Astrocyte (in vitro differentiated cells and primary cell): ENCODE data around the gene KRTAP4-8. TPM values are rescaled to one million over a fixed set of nuclear protein-coding genes. Genes with fewer than 3 reads are reported as not detected.
"Not testable (repeated sequence)": the region's sequence is repeated elsewhere in the genome, so short reads cannot be mapped to it uniquely, and the experiment has no call there.

ENCODE experiments used
- DNase-seq: peaks from one replicate; pipeline ENCODE4 v3.0.0-alpha.2; 2010; ENCODE audit warnings: low read depth
- FAIRE-seq: peaks from 2 replicates; lab custom pipeline; 2011; peaks lifted over from hg19 to GRCh38; lab: Jason Lieb, UNC
- H2AFZ ChIP-seq: 2 replicates; pipeline ENCODE4 v1.6.0; 2012; ENCODE audit warnings: low read depth, low read length, inconsistent platforms
- H3K27ac ChIP-seq: 2 replicates; pipeline ENCODE4 v1.5.1; 2011; ENCODE audit warnings: low read depth, low read length, inconsistent platforms
- H3K27me3 ChIP-seq: 2 replicates; pipeline ENCODE4 v1.6.0; 2011; ENCODE audit warnings: low read length, inconsistent platforms; ENCODE audit not compliant: insufficient read depth
- H3K36me3 ChIP-seq: 2 replicates; pipeline ENCODE4 v1.5.1; 2011; ENCODE audit warnings: low read length, inconsistent platforms; ENCODE audit not compliant: insufficient read depth
- H3K4me1 ChIP-seq: 2 replicates; pipeline ENCODE4 v1.5.1; 2011; ENCODE audit warnings: low read length, inconsistent platforms; ENCODE audit not compliant: insufficient read depth
- H3K4me2 ChIP-seq: 2 replicates; pipeline ENCODE4 v1.6.0; 2012; ENCODE audit warnings: low read length, inconsistent platforms
- H3K4me3 ChIP-seq: 2 replicates; pipeline ENCODE4 v1.5.1; 2011; ENCODE audit warnings: low read depth, mild to moderate bottlenecking, low read length, inconsistent platforms; ENCODE audit not compliant: insufficient read depth
- H3K79me2 ChIP-seq: 2 replicates; pipeline ENCODE4 v1.6.0; 2012; ENCODE audit warnings: mild to moderate bottlenecking, low read length, inconsistent platforms; ENCODE audit not compliant: insufficient read depth
- H3K9ac ChIP-seq: 2 replicates; pipeline ENCODE4 v1.6.0; 2012; ENCODE audit warnings: mild to moderate bottlenecking, low read length, inconsistent platforms
- H3K9me3 ChIP-seq: 2 replicates; pipeline ENCODE4 v1.5.1; 2012; ENCODE audit warnings: low read depth, mild to moderate bottlenecking, low read length, inconsistent platforms; ENCODE audit not compliant: insufficient read depth
- H4K20me1 ChIP-seq: 2 replicates; pipeline ENCODE4 v1.6.0; 2012; ENCODE audit warnings: low read length, inconsistent platforms; ENCODE audit not compliant: insufficient read depth
- H3K27ac Mint-ChIP-seq: one replicate; pipeline ENCODE4 v1.8.0; 2021; ENCODE audit warnings: mild to moderate bottlenecking, mixed read lengths; ENCODE audit not compliant: unreplicated experiment
- H3K27me3 Mint-ChIP-seq: one replicate; pipeline ENCODE4 v1.8.0; 2021; ENCODE audit warnings: low read depth, mixed read lengths; ENCODE audit not compliant: unreplicated experiment
- H3K36me3 Mint-ChIP-seq: one replicate; pipeline ENCODE4 v1.8.0; 2021; ENCODE audit warnings: low read depth, mixed read lengths; ENCODE audit not compliant: unreplicated experiment
- H3K4me1 Mint-ChIP-seq: one replicate; pipeline ENCODE4 v1.8.0; 2021; ENCODE audit warnings: low read depth, mixed read lengths; ENCODE audit not compliant: unreplicated experiment
- H3K4me3 Mint-ChIP-seq: one replicate; pipeline ENCODE4 v1.8.0; 2021; ENCODE audit warnings: mild to moderate bottlenecking, moderate library complexity, mixed read lengths; ENCODE audit not compliant: unreplicated experiment
- H3K9me3 Mint-ChIP-seq: one replicate; pipeline ENCODE4 v1.8.0; 2021; ENCODE audit warnings: mild to moderate bottlenecking, mixed read lengths; ENCODE audit not compliant: unreplicated experiment
- EZH2 ChIP-seq: IDR thresholded peaks from 2 replicates; pipeline ENCODE4 v1.6.1; 2012; ENCODE audit warnings: mild to moderate bottlenecking, low read length, inconsistent platforms; ENCODE audit not compliant: insufficient read depth
- total RNA-seq: library from RNA; stranded (reverse); gene quantifications from 2 replicates; pipeline ENCODE4 v1.2.1, GENCODE V29; 2021
- TF ChIP-seq, protein P1 (sequence below): IDR thresholded peaks from 2 replicates; pipeline ENCODE4 v1.5.1; 2011; ENCODE audit warnings: low read depth, mild to moderate bottlenecking, inconsistent platforms, low read length, moderate library complexity; ENCODE audit not compliant: insufficient read depth

The KRTAP4-8 gene
- total RNA-seq, 1 donor from 2014 or later = not detected

DNA sequence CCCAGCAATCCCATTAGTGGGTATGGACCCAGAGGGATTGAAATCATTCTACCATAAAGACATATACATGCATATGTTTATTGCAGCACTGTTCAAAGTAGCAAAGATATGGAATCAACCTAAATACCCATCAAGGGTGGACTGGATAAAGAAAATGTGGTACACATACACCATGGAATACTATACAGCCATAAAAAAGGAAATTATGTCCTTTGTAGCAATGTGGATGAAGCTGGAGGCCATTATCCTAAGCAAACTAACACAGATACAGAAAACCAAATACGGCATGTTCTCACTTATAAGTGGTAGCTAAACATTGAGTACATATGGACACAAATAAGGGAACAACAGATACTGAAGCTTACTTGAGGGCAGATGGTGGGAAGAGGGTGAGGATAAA, 40.4 kb downstream of the KRTAP4-8 start:
- Mint-ChIP-seq H3K4me1 (peaks cover 42% of the 10 kb centered on the region), H3K36me3 (no peaks in the 10 kb centered on the region), H3K27ac (no peak overlapping the region), H3K4me3 (no peak overlapping the region), H3K9me3 (peaks cover 2% of the 10 kb centered on the region), H3K27me3 (no peaks in the 10 kb centered on the region)
- Histone ChIP-seq H3K9ac (no peak overlapping the region), H3K9me3 (no peaks in the 10 kb centered on the region), H4K20me1 (no peaks in the 10 kb centered on the region), H3K4me3 (no peak overlapping the region), H3K4me2 (no peak overlapping the region), H2AFZ (no peak overlapping the region), H3K79me2 (no peaks in the 10 kb centered on the region), H3K27me3 (no peaks in the 10 kb centered on the region), H3K27ac (no peak overlapping the region), H3K4me1 (peaks cover 34% of the 10 kb centered on the region), H3K36me3 (no peaks in the 10 kb centered on the region)
- TF ChIP-seq, protein P1, sequence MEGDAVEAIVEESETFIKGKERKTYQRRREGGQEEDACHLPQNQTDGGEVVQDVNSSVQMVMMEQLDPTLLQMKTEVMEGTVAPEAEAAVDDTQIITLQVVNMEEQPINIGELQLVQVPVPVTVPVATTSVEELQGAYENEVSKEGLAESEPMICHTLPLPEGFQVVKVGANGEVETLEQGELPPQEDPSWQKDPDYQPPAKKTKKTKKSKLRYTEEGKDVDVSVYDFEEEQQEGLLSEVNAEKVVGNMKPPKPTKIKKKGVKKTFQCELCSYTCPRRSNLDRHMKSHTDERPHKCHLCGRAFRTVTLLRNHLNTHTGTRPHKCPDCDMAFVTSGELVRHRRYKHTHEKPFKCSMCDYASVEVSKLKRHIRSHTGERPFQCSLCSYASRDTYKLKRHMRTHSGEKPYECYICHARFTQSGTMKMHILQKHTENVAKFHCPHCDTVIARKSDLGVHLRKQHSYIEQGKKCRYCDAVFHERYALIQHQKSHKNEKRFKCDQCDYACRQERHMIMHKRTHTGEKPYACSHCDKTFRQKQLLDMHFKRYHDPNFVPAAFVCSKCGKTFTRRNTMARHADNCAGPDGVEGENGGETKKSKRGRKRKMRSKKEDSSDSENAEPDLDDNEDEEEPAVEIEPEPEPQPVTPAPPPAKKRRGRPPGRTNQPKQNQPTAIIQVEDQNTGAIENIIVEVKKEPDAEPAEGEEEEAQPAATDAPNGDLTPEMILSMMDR = no peak
- no peak for TF ChIP-seq EZH2
- no peak for FAIRE-seq
- DNase-seq = no peak

DNA sequence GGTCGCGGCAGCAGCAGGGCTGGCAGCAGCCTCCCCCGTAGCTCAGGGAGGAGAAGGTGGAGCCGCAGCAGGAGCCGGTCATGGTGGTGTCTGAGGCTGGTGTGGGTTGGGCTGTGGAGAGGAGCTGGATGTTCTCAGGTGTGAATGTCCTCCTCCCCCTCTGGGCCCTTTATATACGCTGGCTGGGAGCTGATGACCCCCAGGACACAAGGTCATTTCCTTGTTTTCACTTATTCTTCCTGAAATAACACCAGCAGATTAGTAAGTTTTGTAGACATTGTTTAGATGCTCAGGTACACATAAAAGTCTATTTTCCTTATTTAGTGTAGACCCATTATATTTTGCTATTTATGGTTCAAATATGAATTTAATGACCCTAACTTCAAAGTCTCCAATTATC, 42.8 kb downstream of the KRTAP4-8 start, which contains the start of gene KRTAP2-2:
TSS of gene KRTAP2-2 (minus strand) at position 101 of the 400 bp plus-strand sequence. CDS start at position 82, 19 bp downstream.
- not testable (repeated sequence) for H3K27me3 Mint-ChIP-seq, H4K20me1 ChIP-seq, H3K79me2 ChIP-seq, H3K27ac ChIP-seq, H3K27ac Mint-ChIP-seq, DNase-seq, H3K9me3 Mint-ChIP-seq, H2AFZ ChIP-seq, H3K4me3 Mint-ChIP-seq, H3K4me3 ChIP-seq, H3K4me2 ChIP-seq, H3K36me3 Mint-ChIP-seq, H3K9me3 ChIP-seq, H3K36me3 ChIP-seq, H3K9ac ChIP-seq, H3K27me3 ChIP-seq, FAIRE-seq
- peaks cover 21% of the 10 kb centered on the region for H3K4me1 Mint-ChIP-seq
- peaks cover 16% of the 10 kb centered on the region for H3K4me1 ChIP-seq

DNA sequence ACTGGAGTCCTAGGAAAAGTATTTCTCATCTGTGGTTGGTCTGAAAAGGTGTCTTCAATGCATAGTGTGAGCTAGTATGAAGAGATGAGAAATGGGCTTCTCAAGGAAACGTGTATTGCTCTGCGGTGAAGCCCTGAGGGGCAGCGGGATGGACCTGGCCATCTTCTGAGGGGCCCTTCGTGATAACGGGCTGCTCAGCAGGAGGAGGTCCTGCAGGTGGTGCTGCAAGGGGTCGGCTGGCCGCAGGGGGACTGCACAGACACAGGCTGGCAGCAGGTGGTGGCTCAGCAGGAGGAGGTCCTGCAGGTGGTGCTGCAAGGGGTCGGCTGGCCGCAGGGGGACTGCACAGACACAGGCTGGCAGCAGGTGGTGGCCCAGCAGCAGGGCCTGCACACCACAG, 43.4 kb downstream of the KRTAP4-8 start:
- H3K36me3 ChIP-seq, H2AFZ ChIP-seq, H3K4me3 Mint-ChIP-seq, H3K4me3 ChIP-seq, H3K9me3 ChIP-seq, H3K9ac ChIP-seq, H3K36me3 Mint-ChIP-seq, H3K27me3 Mint-ChIP-seq, H3K4me2 ChIP-seq, H3K79me2 ChIP-seq, DNase-seq, H3K27me3 ChIP-seq, H3K27ac Mint-ChIP-seq, H3K27ac ChIP-seq, H4K20me1 ChIP-seq, FAIRE-seq, H3K9me3 Mint-ChIP-seq: not testable (repeated sequence)
- H3K4me1 ChIP-seq = peaks cover 12% of the 10 kb centered on the region
- H3K4me1 Mint-ChIP-seq = peaks cover 20% of the 10 kb centered on the region

DNA sequence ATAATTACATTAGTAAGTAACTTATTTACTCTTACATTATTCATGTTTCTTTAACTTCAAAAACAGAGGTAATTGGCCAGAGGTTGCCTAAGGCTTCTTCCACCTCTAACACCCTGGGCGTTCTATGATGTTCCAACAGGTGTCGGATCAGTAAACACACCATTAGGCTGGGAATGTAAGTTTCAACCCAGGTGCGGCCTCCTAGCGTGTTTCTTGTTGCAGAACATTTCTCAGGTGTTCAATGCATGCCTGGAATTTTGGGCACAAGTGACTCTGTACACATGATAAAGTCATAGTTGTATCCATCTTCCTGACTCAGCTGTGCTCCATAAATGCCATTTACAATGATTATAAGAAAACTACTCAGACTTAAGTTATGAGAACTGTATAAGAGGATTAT, 43.9 kb downstream of the KRTAP4-8 start:
- Mint-ChIP-seq H3K4me1 (peaks cover 15% of the 10 kb centered on the region), H3K36me3 (no peaks in the 10 kb centered on the region), H3K4me3 (no peak overlapping the region), H3K27me3 (no peaks in the 10 kb centered on the region), H3K9me3 (peaks cover 2% of the 10 kb centered on the region), H3K27ac (no peak overlapping the region)
- Histone ChIP-seq H2AFZ (no peak overlapping the region), H3K27ac (no peak overlapping the region), H3K36me3 (no peaks in the 10 kb centered on the region), H3K4me3 (no peak overlapping the region), H4K20me1 (no peaks in the 10 kb centered on the region), H3K27me3 (no peaks in the 10 kb centered on the region), H3K9me3 (no peaks in the 10 kb centered on the region), H3K4me2 (no peak overlapping the region), H3K9ac (no peak overlapping the region), H3K4me1 (peaks cover 10% of the 10 kb centered on the region), H3K79me2 (no peaks in the 10 kb centered on the region)
- DNase-seq (no peak), FAIRE-seq (no peak)
- TF ChIP-seq, protein P1 = no peak
- no peak for TF ChIP-seq EZH2
